Cerebellar nuclear complex (tissue), 1 donor: ENCODE results near the gene RUBCN.
"Not testable (repeated sequence)": the region's sequence is repeated elsewhere in the genome, so short reads cannot be mapped to it uniquely, and the experiment has no call there.

Experiments used
- DNase-seq, 2 experiments: peaks; one replicate each; lab custom pipeline; 2025; lab: John Stamatoyannopoulos, UW

RUBCN gene

GRCh38 chr3:197734667-197735318 lies 1.9 kb downstream of the RUBCN start:
- no peak for DNase-seq

- DNase-seq = no peak
Measured at GRCh38 chr3:197733042-197733441, 3.7 kb downstream of the RUBCN start.

- DNase-seq = not testable (repeated sequence)
Measured at GRCh38 chr3:197731483-197731882, 5.2 kb downstream of the RUBCN start.

GRCh38 chr3:197730770-197731169 lies 5.9 kb downstream of the RUBCN start:
- not testable (repeated sequence) for DNase-seq

GRCh38 chr3:197730200-197730599 lies 6.5 kb downstream of the RUBCN start:
- DNase-seq = no peak

GRCh38 chr3:197728487-197728886 lies 8.2 kb downstream of the RUBCN start:
- no peak for DNase-seq

- DNase-seq = not testable (repeated sequence)
Measured at GRCh38 chr3:197727878-197728277, 8.8 kb downstream of the RUBCN start.

GRCh38 chr3:197722734-197723133 lies 14.0 kb downstream of the RUBCN start:
- DNase-seq = no peak

- no peak for DNase-seq
Measured at GRCh38 chr3:197720694-197721093, 16.0 kb downstream of the RUBCN start.

GRCh38 chr3:197718891-197719290 lies 17.8 kb downstream of the RUBCN start:
- no peak for DNase-seq

- DNase-seq = no peak
Measured at GRCh38 chr3:197714251-197714650, 22.5 kb downstream of the RUBCN start.

GRCh38 chr3:197713477-197713822 lies 23.3 kb downstream of the RUBCN start:
- DNase-seq = no peak

GRCh38 chr3:197711973-197712707 lies 24.6 kb downstream of the RUBCN start:
- DNase-seq = peak; percentile 36 to 60

- DNase-seq = not testable (repeated sequence)
Measured at GRCh38 chr3:197710965-197711364, 25.7 kb downstream of the RUBCN start.

- DNase-seq = no peak
Measured at GRCh38 chr3:197709135-197709534, 27.6 kb downstream of the RUBCN start.

GRCh38 chr3:197706658-197707057 lies 30.0 kb downstream of the RUBCN start:
- no peak for DNase-seq

- DNase-seq = no peak
Measured at GRCh38 chr3:197701841-197702240, 34.9 kb downstream of the RUBCN start.

GRCh38 chr3:197700095-197700494 lies 36.6 kb downstream of the RUBCN start:
- no peak for DNase-seq

- DNase-seq = no peak
Measured at GRCh38 chr3:197697355-197697754, 39.3 kb downstream of the RUBCN start.

- no peak for DNase-seq
Measured at GRCh38 chr3:197694251-197694650, 42.5 kb downstream of the RUBCN start.

GRCh38 chr3:197692641-197693040 lies 44.1 kb downstream of the RUBCN start:
- DNase-seq = no peak

- no peak for DNase-seq
Measured at GRCh38 chr3:197690754-197691153, 46.0 kb downstream of the RUBCN start.

- DNase-seq = no peak
Measured at GRCh38 chr3:197687570-197687969, 49.1 kb downstream of the RUBCN start.

GRCh38 chr3:197686899-197687298 lies 49.8 kb downstream of the RUBCN start:
- no peak for DNase-seq
